ENCODE measurements around the gene PRSS36.
"Not testable (repeated sequence)": the region's sequence is repeated elsewhere in the genome, so short reads cannot be mapped to it uniquely, and the experiment has no call there.

PRSS36 gene

DNA sequence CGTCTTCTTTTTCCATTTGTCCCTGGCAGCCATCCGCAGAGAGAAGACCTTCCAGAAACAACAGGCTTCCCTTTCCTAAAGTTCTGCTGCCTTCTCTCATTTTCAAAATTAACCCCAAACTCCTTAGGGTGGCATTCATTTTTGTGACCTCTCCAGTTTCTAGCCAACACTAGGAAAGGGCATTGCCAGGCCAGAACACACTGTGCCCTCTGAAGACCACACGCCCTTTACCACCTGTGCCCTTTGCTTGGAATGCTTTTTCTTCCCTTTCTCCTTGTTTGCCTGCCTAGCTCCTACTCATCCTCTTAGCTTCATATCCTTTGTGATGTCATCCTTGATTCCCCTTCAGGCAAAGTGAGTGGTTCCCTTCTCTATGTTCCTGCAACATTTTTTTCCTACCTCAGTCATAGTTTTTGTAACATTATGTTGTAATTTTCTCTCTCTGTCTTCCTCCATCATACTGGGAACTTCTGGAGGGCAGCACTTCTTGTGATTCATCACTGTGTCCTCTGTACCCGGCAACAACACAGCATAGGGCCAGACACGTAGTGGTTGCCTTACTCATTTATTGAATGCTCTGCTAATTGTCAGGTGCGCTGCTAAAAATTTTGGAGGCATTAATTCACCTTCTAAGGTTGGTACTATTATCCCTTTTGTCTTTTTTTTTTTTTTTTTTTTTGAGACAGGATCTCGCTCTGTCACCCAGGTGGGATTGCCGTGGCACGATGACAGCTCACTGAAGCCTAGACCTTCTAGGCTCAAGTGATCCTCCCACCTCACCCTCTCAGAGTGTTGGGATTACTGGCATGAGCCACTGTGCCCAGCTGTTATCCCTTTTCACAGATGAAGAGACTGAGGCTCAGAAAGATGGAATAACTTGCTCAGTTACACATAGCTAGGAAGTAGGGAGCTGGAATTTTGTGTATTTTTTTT lies 31.4 kb downstream of the PRSS36 start:
- DNase-seq, result no peak

DNA sequence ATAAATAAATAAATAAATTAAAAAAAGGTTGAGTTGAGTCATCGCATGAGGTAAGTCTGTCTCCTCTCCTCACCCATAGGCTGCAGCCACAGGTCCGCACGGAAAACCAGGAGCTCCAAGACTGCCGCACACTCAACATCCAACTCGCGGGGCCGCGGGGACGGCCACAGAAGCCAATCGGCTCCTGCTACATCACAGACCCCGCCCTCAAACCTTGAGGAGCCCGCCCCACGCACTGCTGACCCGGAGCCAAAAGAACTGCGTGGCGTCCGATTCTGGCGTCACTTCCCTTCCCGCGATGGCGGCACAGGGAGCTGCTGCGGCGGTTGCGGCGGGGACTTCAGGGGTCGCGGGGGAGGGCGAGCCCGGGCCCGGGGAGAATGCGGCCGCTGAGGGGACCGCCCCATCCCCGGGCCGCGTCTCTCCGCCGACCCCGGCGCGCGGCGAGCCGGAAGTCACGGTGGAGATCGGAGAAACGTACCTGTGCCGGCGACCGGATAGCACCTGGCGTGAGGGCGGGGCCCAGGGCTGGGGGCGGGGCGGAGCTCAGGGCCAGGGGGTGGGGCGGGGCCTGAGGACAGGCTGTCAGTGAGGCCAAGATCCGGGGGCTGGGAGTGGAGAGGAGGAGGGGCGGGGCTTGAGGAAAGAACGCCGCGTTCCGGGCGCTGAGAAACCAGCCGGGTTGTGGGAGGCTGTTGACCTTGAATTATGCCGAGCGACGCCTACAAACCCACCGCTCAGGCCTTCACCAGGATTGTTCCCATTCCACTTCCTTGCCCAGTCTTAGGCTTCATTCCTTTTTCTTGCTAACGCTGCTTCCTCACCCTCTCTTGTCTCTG lies 32.3 kb downstream of the PRSS36 start, which contains the start of gene KAT8:
TSS of gene KAT8 (plus strand) at position 281 of the 839 bp plus-strand sequence. CDS start at position 299, 18 bp downstream.
- DNase-seq, result peak; percentile 98

- no peak for DNase-seq
These were observed 35.4 kb downstream of the PRSS36 start for GRCh38 chr16:31114468-31114867.

DNA sequence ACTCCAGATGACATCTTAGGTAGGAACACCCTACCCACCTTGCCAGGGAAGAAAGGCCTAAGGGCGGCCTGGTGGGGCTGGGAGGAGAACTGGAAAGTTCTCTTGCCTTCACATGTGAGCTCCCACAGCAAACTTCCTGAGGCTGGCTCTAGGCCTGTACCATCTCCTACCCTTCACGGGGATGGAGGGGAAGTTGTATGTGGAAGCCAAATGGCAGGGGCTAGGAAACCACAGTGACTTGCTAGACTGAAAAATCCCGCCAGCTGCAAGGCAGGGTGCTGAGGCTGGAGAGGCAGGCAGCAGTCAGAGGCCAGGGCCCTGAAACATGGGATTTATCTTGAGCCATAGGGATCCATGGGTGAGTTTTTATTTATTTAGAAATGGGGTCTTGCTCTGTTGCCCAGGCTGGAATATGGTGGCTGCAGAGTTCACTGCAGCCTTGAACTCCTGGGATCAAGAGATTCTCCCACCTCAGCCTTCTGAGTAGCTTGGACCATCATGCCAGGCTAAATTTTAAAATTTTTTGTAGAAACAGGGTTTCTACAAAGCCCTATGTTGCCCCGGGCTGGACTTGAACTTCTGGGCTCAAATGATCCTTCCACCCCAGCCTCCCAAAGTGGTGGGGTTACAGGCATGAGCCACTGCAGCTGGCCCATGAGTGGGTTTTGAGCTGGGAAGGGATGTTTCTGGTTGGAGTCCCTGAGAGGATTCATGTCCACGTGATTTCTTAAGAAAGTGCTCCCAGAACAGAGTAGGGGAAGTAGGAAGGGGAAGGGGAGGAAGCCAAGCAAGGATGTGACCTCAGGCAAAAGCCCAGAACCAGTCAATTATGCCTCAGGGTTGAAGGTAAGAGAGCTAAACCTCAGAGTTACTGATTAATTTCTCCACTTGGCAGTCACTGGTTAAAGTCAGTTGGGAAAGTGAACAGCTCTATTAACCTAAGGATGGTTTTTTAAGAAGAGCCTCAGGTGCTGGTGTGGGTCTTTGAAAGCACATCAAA lies 36.4 kb downstream of the PRSS36 start:
- no peak for DNase-seq

GRCh38 chr16:31112711-31113110 lies 37.2 kb downstream of the PRSS36 start:
- no peak for DNase-seq

- no peak for DNase-seq
These were observed 37.9 kb downstream of the PRSS36 start for GRCh38 chr16:31111881-31112466.

- no peak for DNase-seq
These were observed 39.5 kb downstream of the PRSS36 start for GRCh38 chr16:31110106-31111034.

DNA sequence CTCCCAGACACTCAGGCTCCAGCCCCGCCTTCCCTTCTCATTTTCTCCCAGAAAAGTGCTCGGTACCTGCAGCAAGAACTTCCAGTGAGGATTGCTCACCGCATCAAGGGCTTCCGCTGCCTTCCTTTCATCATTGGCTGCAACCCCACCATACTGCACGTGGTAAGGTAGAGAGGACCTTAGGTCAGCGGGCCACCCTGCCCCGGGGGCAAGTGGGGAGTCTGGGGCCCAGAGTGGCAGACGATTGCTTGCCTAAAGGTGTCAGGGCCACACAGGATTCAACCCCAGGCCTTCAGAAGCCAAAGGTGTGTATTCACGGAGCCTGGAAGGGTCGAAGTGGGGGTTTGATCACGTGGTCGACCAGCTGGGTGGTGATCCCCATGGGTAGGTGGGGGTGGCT lies 40.2 kb downstream of the PRSS36 start:
- DNase-seq, result no peak

DNA sequence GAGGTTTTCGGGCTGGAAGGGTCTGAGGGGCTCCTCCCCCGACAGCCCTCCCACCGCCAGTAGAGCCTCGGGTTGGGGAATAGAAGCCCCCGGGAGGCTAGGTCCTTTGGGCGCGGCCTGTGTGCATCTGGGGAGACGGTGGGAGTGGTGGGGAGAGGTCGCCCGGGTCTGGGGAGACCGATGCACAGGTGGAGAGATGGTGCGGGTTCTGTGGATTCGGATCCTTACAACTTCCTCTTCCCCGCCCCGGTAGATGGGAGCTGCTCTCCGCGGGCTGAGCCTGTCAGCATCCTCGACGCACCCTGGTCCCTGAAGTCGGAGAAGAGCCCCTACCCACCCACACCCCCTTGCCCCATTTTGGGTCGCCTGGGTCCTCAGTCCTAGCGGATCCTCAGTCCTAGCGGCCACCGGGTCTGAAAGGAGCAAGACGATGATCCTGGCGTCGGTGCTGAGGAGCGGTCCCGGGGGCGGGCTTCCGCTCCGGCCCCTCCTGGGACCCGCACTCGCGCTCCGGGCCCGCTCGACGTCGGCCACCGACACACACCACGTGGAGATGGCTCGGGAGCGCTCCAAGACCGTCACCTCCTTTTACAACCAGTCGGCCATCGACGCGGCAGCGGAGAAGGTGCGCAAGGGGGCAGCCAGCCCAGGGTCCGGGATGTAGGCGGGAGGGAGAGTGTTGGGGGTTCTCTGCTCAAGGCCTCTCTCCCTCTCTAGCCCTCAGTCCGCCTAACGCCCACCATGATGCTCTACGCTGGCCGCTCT lies 40.9 kb downstream of the PRSS36 start:
- DNase-seq, result no peak

DNA sequence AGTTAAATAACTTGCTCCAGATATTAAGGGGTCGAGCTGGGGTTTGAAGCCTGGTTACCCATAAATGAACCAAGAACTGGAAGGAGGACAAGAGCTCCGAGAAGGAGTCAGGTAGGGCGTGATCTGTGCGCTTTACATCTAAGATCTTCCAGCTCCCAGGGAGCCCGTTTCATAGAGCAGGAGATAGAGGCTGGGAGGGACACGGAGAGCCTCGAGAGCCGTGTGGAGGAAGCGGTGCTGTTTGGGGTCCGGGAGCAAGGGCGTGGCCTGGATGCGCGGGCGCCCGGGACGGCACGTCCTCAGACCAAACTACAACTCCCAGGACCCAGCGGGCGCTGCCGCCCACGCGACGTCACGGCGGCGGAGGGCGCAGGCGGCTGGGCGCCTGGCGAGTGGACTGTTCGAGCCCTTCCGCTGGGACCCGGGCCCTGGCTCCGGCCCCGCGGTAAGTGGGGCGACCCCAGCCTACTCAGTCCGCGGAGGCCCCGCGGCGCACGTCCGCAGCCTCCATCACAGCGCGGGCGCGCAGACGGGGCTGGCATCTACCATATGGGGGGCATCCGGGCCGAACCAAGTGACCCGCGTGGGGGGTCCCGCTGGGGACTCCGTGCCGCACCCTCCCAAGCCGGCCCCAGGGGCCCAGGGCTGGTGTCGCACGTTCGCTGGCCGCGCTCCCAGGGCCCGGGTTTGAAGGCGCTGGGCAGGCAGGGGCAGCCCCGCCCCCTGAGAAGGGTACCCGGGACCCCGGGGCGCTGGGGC lies 41.7 kb downstream of the PRSS36 start, which contains the start of gene BCKDK:
TSS of gene BCKDK (plus strand) at position 352 of the 759 bp plus-strand sequence. CDS start 838 bp downstream, outside the sequence.
- peak; percentile 88 for DNase-seq

DNA sequence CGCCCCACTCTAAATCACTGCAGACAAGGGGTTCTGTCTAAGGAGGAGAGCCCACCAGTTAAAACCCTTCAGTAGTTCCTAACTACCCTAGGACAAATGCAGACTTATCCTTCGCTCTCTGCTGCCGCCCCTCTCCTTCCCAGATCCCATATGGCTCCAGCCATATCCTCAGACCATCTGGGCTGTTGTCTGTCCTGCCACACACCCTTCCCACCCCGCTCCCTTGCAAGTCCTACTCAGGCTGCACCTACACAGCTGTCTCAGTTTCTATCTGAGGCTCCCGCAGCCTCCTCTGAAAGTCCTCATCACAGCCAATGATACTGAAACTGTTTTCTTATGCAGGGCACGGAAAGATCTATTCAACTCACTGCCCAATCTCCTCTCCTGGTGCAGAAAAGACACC lies 42.4 kb downstream of the PRSS36 start:
- DNase-seq, result no peak

DNA sequence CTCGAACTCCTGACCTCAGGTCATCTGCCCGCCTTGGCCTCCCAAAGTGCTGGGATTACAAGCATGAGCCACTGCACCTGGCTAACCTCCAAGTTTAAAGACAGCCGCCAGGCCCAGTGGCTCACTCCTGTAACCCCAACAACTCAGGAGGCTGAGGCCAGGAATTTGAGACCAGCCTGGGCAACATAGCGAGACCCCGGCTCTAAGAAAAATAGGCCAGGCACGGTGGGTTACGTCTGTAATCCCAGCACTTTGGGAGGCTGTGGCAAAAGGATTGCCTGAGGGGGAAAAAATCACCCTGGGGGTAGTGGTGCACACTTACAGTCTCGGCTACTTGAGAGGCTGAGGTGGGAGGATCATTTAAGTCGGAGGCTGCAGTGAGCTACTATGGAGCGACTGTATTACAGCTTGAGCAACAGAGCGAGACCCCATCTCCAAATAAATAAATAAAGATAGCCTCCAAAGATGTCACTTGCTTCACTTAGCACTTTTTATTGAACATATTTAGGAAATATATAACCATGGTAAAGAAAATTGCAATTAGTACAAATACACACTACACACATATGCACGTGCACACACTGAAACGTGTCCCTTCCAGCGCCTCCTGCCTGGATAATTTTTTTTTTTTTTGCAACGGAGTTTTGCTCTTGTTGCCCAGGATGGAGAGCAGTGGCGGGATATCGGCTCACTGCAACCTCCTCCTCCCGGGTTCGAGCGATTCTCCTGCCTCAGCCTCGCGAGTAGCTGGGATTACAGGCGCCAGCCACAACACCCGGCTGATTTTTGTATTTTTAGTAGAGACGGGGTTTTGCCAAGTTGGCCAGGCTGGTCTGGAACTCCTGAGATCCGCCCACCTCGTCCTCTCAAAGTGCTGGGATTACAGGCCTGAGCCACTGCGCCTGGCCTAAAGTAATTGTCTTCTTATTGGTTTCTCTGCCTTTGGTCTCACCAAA lies 43.1 kb downstream of the PRSS36 start:
- no peak for DNase-seq

DNA sequence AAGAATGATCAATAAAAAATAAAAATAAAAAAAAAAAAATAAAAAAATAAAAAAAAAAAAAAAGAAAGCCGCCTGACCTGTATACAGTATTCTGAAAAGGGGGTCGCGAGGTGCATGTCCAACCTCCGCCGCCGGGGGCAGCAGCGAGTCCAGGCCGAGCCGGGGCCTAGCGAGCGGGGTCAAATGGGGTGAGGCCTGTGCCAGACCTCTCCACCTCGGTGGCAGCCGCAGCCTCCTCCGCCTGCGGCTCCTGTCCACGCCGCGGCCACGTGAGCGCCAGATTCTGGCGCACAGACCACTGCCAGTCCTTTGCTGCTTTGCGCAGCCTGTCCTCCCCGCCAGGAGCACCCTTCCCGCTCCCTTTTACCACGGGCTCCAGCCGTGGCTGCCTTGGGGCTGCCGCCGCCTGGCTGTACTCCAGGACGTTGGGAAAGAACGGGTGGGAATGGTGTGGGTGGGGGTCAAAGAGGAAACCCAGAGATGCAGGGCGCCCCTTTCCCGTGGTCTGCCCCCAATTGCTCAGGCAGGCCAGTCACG lies 44.1 kb downstream of the PRSS36 start:
- DNase-seq, result peak; percentile 82

DNA sequence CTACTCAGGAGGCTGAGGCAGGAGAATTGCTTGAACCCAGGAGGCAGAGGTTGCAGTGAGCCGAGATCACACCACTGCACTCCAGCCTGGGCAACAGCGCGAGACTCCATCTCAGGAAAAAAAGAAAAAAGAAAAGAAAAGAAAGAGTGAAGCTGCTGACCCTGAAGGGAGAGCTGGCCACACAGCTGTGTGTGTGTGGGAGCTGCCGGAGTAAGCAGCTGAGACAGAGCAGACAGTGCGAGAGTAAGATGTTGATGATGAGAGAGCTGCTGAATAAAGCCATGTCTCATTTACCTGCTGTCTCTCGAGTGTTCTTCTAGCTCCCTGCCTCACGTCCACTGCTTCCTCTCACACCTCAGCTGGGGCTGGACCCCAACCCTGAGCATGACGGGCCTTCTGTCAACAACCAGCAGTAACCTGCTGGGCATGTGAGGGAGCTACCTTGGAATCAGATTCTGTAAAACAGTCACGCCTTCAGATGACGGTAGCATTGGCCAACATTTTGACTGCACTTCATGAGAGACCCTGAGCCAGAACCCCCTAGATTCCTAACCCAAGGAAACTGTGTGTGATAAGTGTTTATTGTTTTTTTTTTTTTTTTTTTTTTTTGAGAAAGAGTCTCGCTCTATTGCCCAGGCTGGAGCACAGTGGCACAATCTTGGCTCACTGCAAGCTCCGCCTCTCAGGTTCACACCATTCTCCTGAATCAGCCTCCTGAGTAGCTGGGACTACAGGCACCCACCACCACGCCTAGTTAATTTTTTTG lies 48.8 kb downstream of the PRSS36 start:
- DNase-seq, result not testable (repeated sequence)

GRCh38 chr16:31099860-31100638 lies 49.8 kb downstream of the PRSS36 start:
- no peak for DNase-seq
